ENCODE data around the gene SBK3.
A peak's percentile ranks its signal among the peaks of the same experiment; 100 is the strongest.

Gene SBK3

GRCh38 chr19:55567708-55568328, 22.5 kb upstream of the SBK3 start:
- Histone ChIP-seq H3K4me1 (ENCODE audit: control insufficient read depth, low read depth, low read length) (no peaks in the 10 kb centered on the region), H3K27me3 (ENCODE audit: control insufficient read depth, insufficient read depth, low read length) (no peaks in the 10 kb centered on the region), H3K9ac (ENCODE audit: low read length) (no peak overlapping the region), H3K4me3 (ENCODE audit: low read length) (no peak overlapping the region), H3K9me3 (ENCODE audit: control insufficient read depth, low read depth, low read length) (no peaks in the 10 kb centered on the region), H3K36me3 (ENCODE audit: control insufficient read depth, low read depth, low read length) (no peaks in the 10 kb centered on the region), H3K27ac (ENCODE audit: low read length) (no peak overlapping the region)

GRCh38 chr19:55566823-55567222, 21.5 kb upstream of the SBK3 start:
- Histone ChIP-seq H3K36me3 (ENCODE audit: control insufficient read depth, low read depth, low read length) (no peaks in the 10 kb centered on the region), H3K27me3 (ENCODE audit: control insufficient read depth, insufficient read depth, low read length) (no peaks in the 10 kb centered on the region), H3K9me3 (ENCODE audit: control insufficient read depth, low read depth, low read length) (no peaks in the 10 kb centered on the region), H3K27ac (ENCODE audit: low read length) (no peak overlapping the region), H3K9ac (ENCODE audit: low read length) (no peak overlapping the region), H3K4me3 (ENCODE audit: low read length) (no peak overlapping the region), H3K4me1 (ENCODE audit: control insufficient read depth, low read depth, low read length) (no peaks in the 10 kb centered on the region)

GRCh38 chr19:55563261-55563690, 17.9 kb upstream of the SBK3 start:
- Histone ChIP-seq H3K4me1 (ENCODE audit: control insufficient read depth, low read depth, low read length) (no peaks in the 10 kb centered on the region), H3K9ac (ENCODE audit: low read length) (no peak overlapping the region), H3K27me3 (ENCODE audit: control insufficient read depth, insufficient read depth, low read length) (no peaks in the 10 kb centered on the region), H3K27ac (ENCODE audit: low read length) (no peak overlapping the region), H3K9me3 (ENCODE audit: control insufficient read depth, low read depth, low read length) (no peaks in the 10 kb centered on the region), H3K36me3 (ENCODE audit: control insufficient read depth, low read depth, low read length) (no peaks in the 10 kb centered on the region), H3K4me3 (ENCODE audit: low read length) (no peak overlapping the region)

GRCh38 chr19:55559684-55560083, 14.3 kb upstream of the SBK3 start:
- Histone ChIP-seq H3K9ac (ENCODE audit: low read length) (no peak overlapping the region), H3K9me3 (ENCODE audit: control insufficient read depth, low read depth, low read length) (no peaks in the 10 kb centered on the region), H3K4me3 (ENCODE audit: low read length) (no peak overlapping the region), H3K36me3 (ENCODE audit: control insufficient read depth, low read depth, low read length) (no peaks in the 10 kb centered on the region), H3K27ac (ENCODE audit: low read length) (no peak overlapping the region), H3K27me3 (ENCODE audit: control insufficient read depth, insufficient read depth, low read length) (no peaks in the 10 kb centered on the region), H3K4me1 (ENCODE audit: control insufficient read depth, low read depth, low read length) (no peaks in the 10 kb centered on the region)

- Histone ChIP-seq H3K4me1 (ENCODE audit: control insufficient read depth, low read depth, low read length) (peaks cover 3% of the 10 kb centered on the region), H3K4me3 (ENCODE audit: low read length) (no peak overlapping the region), H3K36me3 (ENCODE audit: control insufficient read depth, low read depth, low read length) (no peaks in the 10 kb centered on the region), H3K9ac (ENCODE audit: low read length) (no peak overlapping the region), H3K27ac (ENCODE audit: low read length) (no peak overlapping the region), H3K9me3 (ENCODE audit: control insufficient read depth, low read depth, low read length) (no peaks in the 10 kb centered on the region), H3K27me3 (ENCODE audit: control insufficient read depth, insufficient read depth, low read length) (no peaks in the 10 kb centered on the region)
Measured at GRCh38 chr19:55554741-55555152, 9.4 kb upstream of the SBK3 start.

GRCh38 chr19:55554302-55554701, 9.0 kb upstream of the SBK3 start:
- no peaks in the 10 kb centered on the region for H3K9me3 ChIP-seq (ENCODE audit: control insufficient read depth, low read depth, low read length)
- H3K27me3 ChIP-seq (ENCODE audit: control insufficient read depth, insufficient read depth, low read length) = no peaks in the 10 kb centered on the region
- no peaks in the 10 kb centered on the region for H3K36me3 ChIP-seq (ENCODE audit: control insufficient read depth, low read depth, low read length)
- H3K27ac ChIP-seq (ENCODE audit: low read length) = no peak overlapping the region
- H3K9ac ChIP-seq (ENCODE audit: low read length) = no peak overlapping the region
- peaks cover 3% of the 10 kb centered on the region for H3K4me1 ChIP-seq (ENCODE audit: control insufficient read depth, low read depth, low read length)
- H3K4me3 ChIP-seq (ENCODE audit: low read length) = no peak overlapping the region

- Histone ChIP-seq H3K9ac (ENCODE audit: low read length) (no peak overlapping the region), H3K36me3 (ENCODE audit: control insufficient read depth, low read depth, low read length) (no peaks in the 10 kb centered on the region), H3K4me1 (ENCODE audit: control insufficient read depth, low read depth, low read length) (peaks cover 3% of the 10 kb centered on the region), H3K4me3 (ENCODE audit: low read length) (no peak overlapping the region), H3K9me3 (ENCODE audit: control insufficient read depth, low read depth, low read length) (no peaks in the 10 kb centered on the region), H3K27me3 (ENCODE audit: control insufficient read depth, insufficient read depth, low read length) (no peaks in the 10 kb centered on the region), H3K27ac (ENCODE audit: low read length) (no peak overlapping the region)
Measured at GRCh38 chr19:55553217-55554182, 8.2 kb upstream of the SBK3 start.

- Histone ChIP-seq H3K27me3 (ENCODE audit: control insufficient read depth, insufficient read depth, low read length) (no peaks in the 10 kb centered on the region), H3K9ac (ENCODE audit: low read length) (no peak overlapping the region), H3K27ac (ENCODE audit: low read length) (no peak overlapping the region), H3K36me3 (ENCODE audit: control insufficient read depth, low read depth, low read length) (no peaks in the 10 kb centered on the region), H3K9me3 (ENCODE audit: control insufficient read depth, low read depth, low read length) (no peaks in the 10 kb centered on the region), H3K4me3 (ENCODE audit: low read length) (no peak overlapping the region), H3K4me1 (ENCODE audit: control insufficient read depth, low read depth, low read length) (peaks cover 3% of the 10 kb centered on the region)
Measured at GRCh38 chr19:55552620-55553019, 7.3 kb upstream of the SBK3 start.

- no peaks in the 10 kb centered on the region for H3K27me3 ChIP-seq (ENCODE audit: control insufficient read depth, insufficient read depth, low read length)
- no peak overlapping the region for H3K9ac ChIP-seq (ENCODE audit: low read length)
- peaks cover 3% of the 10 kb centered on the region for H3K4me1 ChIP-seq (ENCODE audit: control insufficient read depth, low read depth, low read length)
- no peaks in the 10 kb centered on the region for H3K9me3 ChIP-seq (ENCODE audit: control insufficient read depth, low read depth, low read length)
- no peak overlapping the region for H3K4me3 ChIP-seq (ENCODE audit: low read length)
- H3K27ac ChIP-seq (ENCODE audit: low read length) = no peak overlapping the region
- no peaks in the 10 kb centered on the region for H3K36me3 ChIP-seq (ENCODE audit: control insufficient read depth, low read depth, low read length)
Measured at GRCh38 chr19:55552206-55552605, 6.9 kb upstream of the SBK3 start.

- H3K4me3 ChIP-seq (ENCODE audit: low read length) = peak overlapping the region; percentile 61
- H3K9me3 ChIP-seq (ENCODE audit: control insufficient read depth, low read depth, low read length) = no peaks in the 10 kb centered on the region
- no peaks in the 10 kb centered on the region for H3K27me3 ChIP-seq (ENCODE audit: control insufficient read depth, insufficient read depth, low read length)
- H3K4me1 ChIP-seq (ENCODE audit: control insufficient read depth, low read depth, low read length) = peaks cover 3% of the 10 kb centered on the region
- H3K27ac ChIP-seq (ENCODE audit: low read length) = no peak overlapping the region
- H3K9ac ChIP-seq (ENCODE audit: low read length) = peak overlapping the region; percentile 39
- no peaks in the 10 kb centered on the region for H3K36me3 ChIP-seq (ENCODE audit: control insufficient read depth, low read depth, low read length)
Measured at GRCh38 chr19:55550321-55550650, 4.9 kb upstream of the SBK3 start.

GRCh38 chr19:55549500-55550320, 4.4 kb upstream of the SBK3 start:
- Histone ChIP-seq H3K27ac (ENCODE audit: low read length) (no peak overlapping the region), H3K9ac (ENCODE audit: low read length) (peak overlapping the region; percentile 39), H3K4me3 (ENCODE audit: low read length) (peak overlapping the region; percentile 61), H3K36me3 (ENCODE audit: control insufficient read depth, low read depth, low read length) (no peaks in the 10 kb centered on the region), H3K4me1 (ENCODE audit: control insufficient read depth, low read depth, low read length) (peaks cover 3% of the 10 kb centered on the region), H3K27me3 (ENCODE audit: control insufficient read depth, insufficient read depth, low read length) (no peaks in the 10 kb centered on the region), H3K9me3 (ENCODE audit: control insufficient read depth, low read depth, low read length) (no peaks in the 10 kb centered on the region)
